ENCODE measurements around the gene DUSP6.

GRCh38 chr12:89391726-89392336 is 39.5 kb upstream of the DUSP6 start:
- TF ChIP-seq, protein P1, sequence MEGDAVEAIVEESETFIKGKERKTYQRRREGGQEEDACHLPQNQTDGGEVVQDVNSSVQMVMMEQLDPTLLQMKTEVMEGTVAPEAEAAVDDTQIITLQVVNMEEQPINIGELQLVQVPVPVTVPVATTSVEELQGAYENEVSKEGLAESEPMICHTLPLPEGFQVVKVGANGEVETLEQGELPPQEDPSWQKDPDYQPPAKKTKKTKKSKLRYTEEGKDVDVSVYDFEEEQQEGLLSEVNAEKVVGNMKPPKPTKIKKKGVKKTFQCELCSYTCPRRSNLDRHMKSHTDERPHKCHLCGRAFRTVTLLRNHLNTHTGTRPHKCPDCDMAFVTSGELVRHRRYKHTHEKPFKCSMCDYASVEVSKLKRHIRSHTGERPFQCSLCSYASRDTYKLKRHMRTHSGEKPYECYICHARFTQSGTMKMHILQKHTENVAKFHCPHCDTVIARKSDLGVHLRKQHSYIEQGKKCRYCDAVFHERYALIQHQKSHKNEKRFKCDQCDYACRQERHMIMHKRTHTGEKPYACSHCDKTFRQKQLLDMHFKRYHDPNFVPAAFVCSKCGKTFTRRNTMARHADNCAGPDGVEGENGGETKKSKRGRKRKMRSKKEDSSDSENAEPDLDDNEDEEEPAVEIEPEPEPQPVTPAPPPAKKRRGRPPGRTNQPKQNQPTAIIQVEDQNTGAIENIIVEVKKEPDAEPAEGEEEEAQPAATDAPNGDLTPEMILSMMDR (IDR thresholded peaks at IDR 0.05; ENCODE audit: low read depth, low read length) = no peak
- TF ChIP-seq POLR2A (IDR thresholded peaks at IDR 0.05; ENCODE audit: extremely low read depth, insufficient read length) = no peak
- TF ChIP-seq, protein P2, sequence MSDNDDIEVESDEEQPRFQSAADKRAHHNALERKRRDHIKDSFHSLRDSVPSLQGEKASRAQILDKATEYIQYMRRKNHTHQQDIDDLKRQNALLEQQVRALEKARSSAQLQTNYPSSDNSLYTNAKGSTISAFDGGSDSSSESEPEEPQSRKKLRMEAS (IDR thresholded peaks at IDR 0.05; ENCODE audit: low read depth, low read length) = no peak
- no peak for TF ChIP-seq MYC (IDR thresholded peaks at IDR 0.05; ENCODE audit: low read depth, low read length)

Data from NB4 (cell line).